ENCODE results near the gene SUPT20HL2. TPM values are rescaled to one million over a fixed set of nuclear protein-coding genes. Genes with fewer than 3 reads are reported as not detected.

Gene SUPT20HL2
- total and polyA plus RNA-seq, 2 experiments from 2014 or later: 0.08 TPM; not detected in 1

- H3F3A ChIP-seq (replicated peaks; ENCODE audit: low read depth): no peaks in the 10 kb centered on the region
- H3K79me2 ChIP-seq (replicated peaks; ENCODE audit: insufficient read depth): no peaks in the 10 kb centered on the region
- no peak for ATAC-seq
- no peak for TF ChIP-seq REST (IDR thresholded peaks at IDR 0.05; ENCODE audit: unreplicated experiment)
- no peak for TF ChIP-seq STAT1 (IDR thresholded peaks at IDR 0.05; ENCODE audit: unreplicated experiment)
- TF ChIP-seq CREB1 (CRISPR knock-in tag; IDR thresholded peaks at IDR 0.05; ENCODE audit: low read depth): no peak
- no peak for TF ChIP-seq NANOG (IDR thresholded peaks at IDR 0.05; ENCODE audit: borderline replicate concordance)
- TF ChIP-seq, protein P1, sequence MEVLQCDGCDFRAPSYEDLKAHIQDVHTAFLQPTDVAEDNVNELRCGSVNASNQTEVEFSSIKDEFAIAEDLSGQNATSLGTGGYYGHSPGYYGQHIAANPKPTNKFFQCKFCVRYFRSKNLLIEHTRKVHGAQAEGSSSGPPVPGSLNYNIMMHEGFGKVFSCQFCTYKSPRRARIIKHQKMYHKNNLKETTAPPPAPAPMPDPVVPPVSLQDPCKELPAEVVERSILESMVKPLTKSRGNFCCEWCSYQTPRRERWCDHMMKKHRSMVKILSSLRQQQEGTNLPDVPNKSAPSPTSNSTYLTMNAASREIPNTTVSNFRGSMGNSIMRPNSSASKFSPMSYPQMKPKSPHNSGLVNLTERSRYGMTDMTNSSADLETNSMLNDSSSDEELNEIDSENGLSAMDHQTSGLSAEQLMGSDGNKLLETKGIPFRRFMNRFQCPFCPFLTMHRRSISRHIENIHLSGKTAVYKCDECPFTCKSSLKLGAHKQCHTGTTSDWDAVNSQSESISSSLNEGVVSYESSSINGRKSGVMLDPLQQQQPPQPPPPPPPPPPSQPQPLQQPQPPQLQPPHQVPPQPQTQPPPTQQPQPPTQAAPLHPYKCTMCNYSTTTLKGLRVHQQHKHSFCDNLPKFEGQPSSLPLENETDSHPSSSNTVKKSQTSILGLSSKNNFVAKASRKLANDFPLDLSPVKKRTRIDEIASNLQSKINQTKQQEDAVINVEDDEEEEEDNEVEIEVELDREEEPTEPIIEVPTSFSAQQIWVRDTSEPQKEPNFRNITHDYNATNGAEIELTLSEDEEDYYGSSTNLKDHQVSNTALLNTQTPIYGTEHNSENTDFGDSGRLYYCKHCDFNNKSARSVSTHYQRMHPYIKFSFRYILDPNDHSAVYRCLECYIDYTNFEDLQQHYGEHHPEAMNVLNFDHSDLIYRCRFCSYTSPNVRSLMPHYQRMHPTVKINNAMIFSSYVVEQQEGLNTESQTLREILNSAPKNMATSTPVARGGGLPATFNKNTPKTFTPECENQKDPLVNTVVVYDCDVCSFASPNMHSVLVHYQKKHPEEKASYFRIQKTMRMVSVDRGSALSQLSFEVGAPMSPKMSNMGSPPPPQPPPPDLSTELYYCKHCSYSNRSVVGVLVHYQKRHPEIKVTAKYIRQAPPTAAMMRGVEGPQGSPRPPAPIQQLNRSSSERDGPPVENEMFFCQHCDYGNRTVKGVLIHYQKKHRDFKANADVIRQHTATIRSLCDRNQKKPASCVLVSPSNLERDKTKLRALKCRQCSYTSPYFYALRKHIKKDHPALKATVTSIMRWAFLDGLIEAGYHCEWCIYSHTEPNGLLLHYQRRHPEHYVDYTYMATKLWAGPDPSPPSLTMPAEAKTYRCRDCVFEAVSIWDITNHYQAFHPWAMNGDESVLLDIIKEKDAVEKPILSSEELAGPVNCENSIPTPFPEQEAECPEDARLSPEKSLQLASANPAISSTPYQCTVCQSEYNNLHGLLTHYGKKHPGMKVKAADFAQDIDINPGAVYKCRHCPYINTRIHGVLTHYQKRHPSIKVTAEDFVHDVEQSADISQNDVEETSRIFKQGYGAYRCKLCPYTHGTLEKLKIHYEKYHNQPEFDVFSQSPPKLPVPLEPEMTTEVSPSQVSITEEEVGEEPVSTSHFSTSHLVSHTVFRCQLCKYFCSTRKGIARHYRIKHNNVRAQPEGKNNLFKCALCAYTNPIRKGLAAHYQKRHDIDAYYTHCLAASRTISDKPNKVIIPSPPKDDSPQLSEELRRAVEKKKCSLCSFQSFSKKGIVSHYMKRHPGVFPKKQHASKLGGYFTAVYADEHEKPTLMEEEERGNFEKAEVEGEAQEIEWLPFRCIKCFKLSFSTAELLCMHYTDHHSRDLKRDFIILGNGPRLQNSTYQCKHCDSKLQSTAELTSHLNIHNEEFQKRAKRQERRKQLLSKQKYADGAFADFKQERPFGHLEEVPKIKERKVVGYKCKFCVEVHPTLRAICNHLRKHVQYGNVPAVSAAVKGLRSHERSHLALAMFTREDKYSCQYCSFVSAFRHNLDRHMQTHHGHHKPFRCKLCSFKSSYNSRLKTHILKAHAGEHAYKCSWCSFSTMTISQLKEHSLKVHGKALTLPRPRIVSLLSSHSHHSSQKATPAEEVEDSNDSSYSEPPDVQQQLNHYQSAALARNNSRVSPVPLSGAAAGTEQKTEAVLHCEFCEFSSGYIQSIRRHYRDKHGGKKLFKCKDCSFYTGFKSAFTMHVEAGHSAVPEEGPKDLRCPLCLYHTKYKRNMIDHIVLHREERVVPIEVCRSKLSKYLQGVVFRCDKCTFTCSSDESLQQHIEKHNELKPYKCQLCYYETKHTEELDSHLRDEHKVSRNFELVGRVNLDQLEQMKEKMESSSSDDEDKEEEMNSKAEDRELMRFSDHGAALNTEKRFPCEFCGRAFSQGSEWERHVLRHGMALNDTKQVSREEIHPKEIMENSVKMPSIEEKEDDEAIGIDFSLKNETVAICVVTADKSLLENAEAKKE (CRISPR knock-in tag; IDR thresholded peaks at IDR 0.05): no peak
- no peak for TF ChIP-seq CTCF (conservative IDR thresholded peaks at IDR 0.05; ENCODE audit: low read depth in 2 of 2)
- TF ChIP-seq ETS1 (IDR thresholded peaks at IDR 0.05): no peak
- TF ChIP-seq POLR2AphosphoS5 (IDR thresholded peaks at IDR 0.05; ENCODE audit: low read depth): no peak
- TF ChIP-seq ZNF331 (CRISPR knock-in tag; IDR thresholded peaks at IDR 0.05; ENCODE audit: low read depth): no peak
- H3K27me3 ChIP-seq (ENCODE audit: insufficient read depth): no peaks in the 10 kb centered on the region
- no peak for DNase-seq (ENCODE audit: low spot score)
- H3K9me3 Mint-ChIP-seq: no peaks in the 10 kb centered on the region
- H3K9me2 ChIP-seq (ENCODE audit: insufficient read depth): no peaks in the 10 kb centered on the region
- H3K4me2 ChIP-seq: no peak overlapping the region
- H3K4me1 ChIP-seq (ENCODE audit: insufficient read depth): no peaks in the 10 kb centered on the region
- no peak overlapping the region for H3K4me3 ChIP-seq
- no peaks in the 10 kb centered on the region for H3K27me3 Mint-ChIP-seq (ENCODE audit: insufficient read depth, low read depth, poor library complexity)
- H3K4me3 Mint-ChIP-seq: no peak overlapping the region
- no peaks in the 10 kb centered on the region for H4K20me1 ChIP-seq (replicated peaks; ENCODE audit: insufficient read depth)
- H3K27ac ChIP-seq (ENCODE audit: low read depth): no peak overlapping the region
- no peaks in the 10 kb centered on the region for H3K36me3 Mint-ChIP-seq (ENCODE audit: low read depth)
- H3K4me1 Mint-ChIP-seq: peaks cover 3% of the 10 kb centered on the region; the same call in 1 of the 3 replicates
- H2AFZ ChIP-seq: no peak overlapping the region
- H3K36me3 ChIP-seq (ENCODE audit: insufficient read depth): no peaks in the 10 kb centered on the region
- H3K27ac Mint-ChIP-seq: no peak overlapping the region
Measured at GRCh38 chrX:24357106-24357505, 43.2 kb upstream of the SUPT20HL2 start.

Data from GM23338 (cell line).